ENCODE results near the gene CIBAR2. TPM values are rescaled to one million over a fixed set of nuclear protein-coding genes. Genes with fewer than 3 reads are reported as not detected.

Gene CIBAR2
- total RNA-seq, 1 donor from 2014 or later, result not detected

- Mint-ChIP-seq H3K27ac (ENCODE audit: unreplicated experiment) (no peak overlapping the region), H3K9me3 (ENCODE audit: low read depth) (no peaks in the 10 kb centered on the region), H3K27me3 (ENCODE audit: low read depth) (peaks cover 11% of the 10 kb centered on the region), H3K4me1 (ENCODE audit: low read depth) (peaks cover 7% of the 10 kb centered on the region), H3K4me3 (ENCODE audit: unreplicated experiment) (no peak overlapping the region), H3K36me3 (ENCODE audit: low read depth) (no peaks in the 10 kb centered on the region)
- TF ChIP-seq CTCF (IDR thresholded peaks at IDR 0.05), result no peak
- DNase-seq (ENCODE audit: low spot score), result no peak
Observed at GRCh38 chr16:85111184-85111583, 1.1 kb downstream of the CIBAR2 start.

- TF ChIP-seq CTCF (IDR thresholded peaks at IDR 0.05), result no peak
- no peak for DNase-seq (ENCODE audit: low spot score)
- H3K4me1 Mint-ChIP-seq (ENCODE audit: low read depth), result peaks cover 4% of the 10 kb centered on the region
- H3K36me3 Mint-ChIP-seq (ENCODE audit: low read depth), result no peaks in the 10 kb centered on the region
- peaks cover 14% of the 10 kb centered on the region for H3K27me3 Mint-ChIP-seq (ENCODE audit: low read depth)
- H3K9me3 Mint-ChIP-seq (ENCODE audit: low read depth), result no peaks in the 10 kb centered on the region
- no peak overlapping the region for H3K4me3 Mint-ChIP-seq (ENCODE audit: unreplicated experiment)
- no peak overlapping the region for H3K27ac Mint-ChIP-seq (ENCODE audit: unreplicated experiment)
Observed at GRCh38 chr16:85110105-85110504, 2.2 kb downstream of the CIBAR2 start.

GRCh38 chr16:85107532-85107931 lies 4.7 kb downstream of the CIBAR2 start:
- no peaks in the 10 kb centered on the region for H3K4me1 Mint-ChIP-seq (ENCODE audit: low read depth)
- H3K9me3 Mint-ChIP-seq (ENCODE audit: low read depth), result no peaks in the 10 kb centered on the region
- peaks cover 7% of the 10 kb centered on the region for H3K27me3 Mint-ChIP-seq (ENCODE audit: low read depth)
- DNase-seq (ENCODE audit: low spot score), result no peak
- H3K27ac Mint-ChIP-seq (ENCODE audit: unreplicated experiment), result no peak overlapping the region
- H3K36me3 Mint-ChIP-seq (ENCODE audit: low read depth), result no peaks in the 10 kb centered on the region
- TF ChIP-seq CTCF (IDR thresholded peaks at IDR 0.05), result no peak
- no peak overlapping the region for H3K4me3 Mint-ChIP-seq (ENCODE audit: unreplicated experiment)

- Mint-ChIP-seq H3K27ac (ENCODE audit: unreplicated experiment) (no peak overlapping the region), H3K27me3 (ENCODE audit: low read depth) (peaks cover 7% of the 10 kb centered on the region), H3K9me3 (ENCODE audit: low read depth) (no peaks in the 10 kb centered on the region), H3K36me3 (ENCODE audit: low read depth) (no peaks in the 10 kb centered on the region), H3K4me1 (ENCODE audit: low read depth) (no peaks in the 10 kb centered on the region), H3K4me3 (ENCODE audit: unreplicated experiment) (no peak overlapping the region)
- no peak for TF ChIP-seq CTCF (IDR thresholded peaks at IDR 0.05)
- no peak for DNase-seq (ENCODE audit: low spot score)
Observed at GRCh38 chr16:85107083-85107482, 5.2 kb downstream of the CIBAR2 start.

GRCh38 chr16:85105475-85105874 lies 6.8 kb downstream of the CIBAR2 start:
- DNase-seq (ENCODE audit: low spot score), result no peak
- H3K27me3 Mint-ChIP-seq (ENCODE audit: low read depth), result peaks cover 7% of the 10 kb centered on the region
- TF ChIP-seq CTCF (IDR thresholded peaks at IDR 0.05), result no peak
- H3K4me3 Mint-ChIP-seq (ENCODE audit: unreplicated experiment), result no peak overlapping the region
- no peaks in the 10 kb centered on the region for H3K36me3 Mint-ChIP-seq (ENCODE audit: low read depth)
- H3K9me3 Mint-ChIP-seq (ENCODE audit: low read depth), result no peaks in the 10 kb centered on the region
- no peak overlapping the region for H3K27ac Mint-ChIP-seq (ENCODE audit: unreplicated experiment)
- no peaks in the 10 kb centered on the region for H3K4me1 Mint-ChIP-seq (ENCODE audit: low read depth)
